Heart right ventricle (tissue), 16 donors: ENCODE measurements around the gene STK4. TPM values are rescaled to one million over a fixed set of nuclear protein-coding genes. Genes with fewer than 3 reads are reported as not detected.

ENCODE experiments used
- ATAC-seq, 8 donors: fragments of 200-7000 bp; cut with Tn5 transposase; one replicate each; pipeline ENCODE4 v1.9.1; 2020; ENCODE audit warnings: mild to moderate bottlenecking in 8 of 8, moderate library complexity in 8 of 8, moderate number of reproducible peaks in 1 of 8
- DNase-seq, 2 donors: peaks; one replicate each; pipeline ENCODE4 v3.0.0-alpha.2; 2020
- H3K27ac ChIP-seq, 10 donors: fragments of 200-600 bp; sonication (generic) in 2 of 10; one replicate each; pipeline versions ENCODE4 v1.5.0 to v1.8.0; 2020 to 2022; ENCODE audit warnings: mild to moderate bottlenecking in 3 of 10
- H3K27me3 ChIP-seq, 7 donors: fragments of 200-600 bp; one replicate each; pipeline ENCODE4 v1.8.0; 2021 to 2022; ENCODE audit warnings: mild to moderate bottlenecking in 2 of 7
- H3K36me3 ChIP-seq, 9 donors: fragments of 200-600 bp; sonication (generic) in 1 of 9; one replicate each; pipeline versions ENCODE4 v1.5.0 to v1.8.0; 2020 to 2022; ENCODE audit warnings: mild to moderate bottlenecking in 2 of 9
- H3K4me1 ChIP-seq, 9 donors: fragments of 200-600 bp; sonication (generic) in 1 of 9; one replicate each; pipeline versions ENCODE4 v1.5.0 to v1.8.0; 2020 to 2022; ENCODE audit warnings: mild to moderate bottlenecking in 4 of 9
- H3K4me3 ChIP-seq, 10 donors: fragments of 200-600 bp; sonication (generic) in 2 of 10; one replicate each; pipeline versions ENCODE4 v1.5.0 to v1.8.0; 2020 to 2022; ENCODE audit warnings: mild to moderate bottlenecking in 7 of 10, moderate library complexity in 2 of 10
- H3K9me3 ChIP-seq, 11 donors: fragments of 200-600 bp in 10 of 11; sonication (generic) in 2 of 11; one replicate each; pipeline versions ENCODE4 v1.5.0 to v1.8.0; 2013 to 2022; ENCODE audit warnings: mild to moderate bottlenecking in 2 of 11, control low read depth in 1 of 11, moderate library complexity in 1 of 11
- WGBS, 2 donors: extraction: QIAGEN DNeasy Blood & Tissue Kit; methylation state at CpG; one replicate each; pipeline ENCODE4 v1.1.7; 2013; ENCODE audit warnings: inconsistent platforms in 1 of 2; 5-methylcytosine and 5-hydroxymethylcytosine counted together
- intact Hi-C, 10 donors: fragments of 100-400 bp; cut with DNase I; formaldehyde crosslinking; loops; one replicate each; pipeline versions ENCODE4 v1.11.1 to v1.14.2; 2022
- polyA plus RNA-seq, 2 donors: library from polyadenylated mRNA; stranded (reverse); fragments of 200-250 nt; gene quantifications; one replicate each; pipeline ENCODE4 v1.2.3, GENCODE V29; 2013
- total RNA-seq, 10 donors: library from RNA; stranded (reverse); fragmentation: NEBNext Ultra II Directional in 3 of 10; extraction: Animal tissue kit (Norgen Biotek cat#: 25700) in 3 of 10; gene quantifications; one replicate each; pipeline versions ENCODE4 v1.2.1 to v1.2.4, GENCODE V29; 2021 to 2023
- TF ChIP-seq, protein P1 (sequence below), 9 donors: fragments of 200-600 bp; sonication (generic) in 2 of 9; IDR thresholded peaks; one replicate each; pipeline versions ENCODE4 v1.5.0 to v1.8.0; 2021 to 2022; ENCODE audit warnings: antibody characterized with exemption in 9 of 9, mild to moderate bottlenecking in 5 of 9, moderate library complexity in 1 of 9
- donor health status: Arrhythmogenic right ventricular cardiomyopathy.
- donor health status: ischemic (EF 13 %, LVEDD 7.1; RV severe dilation, severe dysfunction).
- donor health status: healthy with polysubstance abuse.
- donor health status: DM: no; HTN: yes; CAD: no.
- donor health status: DM: no; HTN: no; CAD: no.
- donor health status: ischemic (EF 25% LVEDD 6.9; RV normal size, moderate dysfunction).
- donor health status: ischemic (EF 25% LVEDD 5.7; RV mildly dilated, moderate dysfunction).
- donor health status: healthy.
- donor health status: DM: yes; HTN: yes; CAD: no.
- donor health status: Ischemic cardiomyopathy.
- donor health status: ischemic (EF 35%, LVEDD 5.7; RV mildly dilated, moderate dysfunction).
- donor health status: nonischemic (EF 11% LVEDD 7.7; RV severe dilation, severe dysfunction).
- donor health status: DM: yes; HTN: yes; CAD: no.
- donor health status: PGD.
- donor health status: ischemic (EF 29% LVEDD 5.4; RV normal size, mild dysfunction).
- donor health status: nonischemic (EF 23%, LVEDD 6.1; RV moderate dilation, normal function).

STK4 gene
- total and polyA plus RNA-seq, 12 donors: 3.7 to 18.1 (median 8.1) TPM

DNA sequence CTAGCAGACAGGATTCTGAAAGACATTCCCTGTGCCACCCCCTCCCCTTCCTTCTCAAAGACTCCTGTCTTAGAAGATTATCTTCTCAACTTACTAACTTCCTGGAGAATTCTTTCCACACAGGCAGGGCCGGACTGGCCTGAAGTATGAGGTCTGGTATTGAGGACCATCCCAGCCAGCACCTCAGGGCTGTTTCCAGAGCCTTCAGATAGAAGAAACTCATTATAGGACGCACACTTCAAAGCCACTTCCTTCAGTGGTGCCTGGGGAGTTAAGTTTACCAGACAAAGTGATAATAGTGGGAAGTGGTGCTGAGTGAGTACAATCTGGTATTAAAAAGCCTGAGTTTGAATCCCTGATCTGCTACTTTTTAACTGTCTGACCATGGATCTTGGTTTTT lies 119.0 kb downstream of the STK4 start:
- no peak for ATAC-seq
- Histone ChIP-seq H3K4me3 (no peak overlapping the region), H3K27me3 (no peaks in the 10 kb centered on the region), H3K27ac (no peak overlapping the region), H3K9me3 (peaks cover 0 to 21% (median 9%) of the 10 kb centered on the region in 11 donors), H3K4me1 (no peaks in the 10 kb centered on the region), H3K36me3 (peaks cover 0 to 34% (median 8%) of the 10 kb centered on the region in 9 donors)
- WGBS, 2 donors: 41 to 44% methylated on average over 2 of the region's 2 CpGs
- DNase-seq: no peak
- TF ChIP-seq, protein P1, sequence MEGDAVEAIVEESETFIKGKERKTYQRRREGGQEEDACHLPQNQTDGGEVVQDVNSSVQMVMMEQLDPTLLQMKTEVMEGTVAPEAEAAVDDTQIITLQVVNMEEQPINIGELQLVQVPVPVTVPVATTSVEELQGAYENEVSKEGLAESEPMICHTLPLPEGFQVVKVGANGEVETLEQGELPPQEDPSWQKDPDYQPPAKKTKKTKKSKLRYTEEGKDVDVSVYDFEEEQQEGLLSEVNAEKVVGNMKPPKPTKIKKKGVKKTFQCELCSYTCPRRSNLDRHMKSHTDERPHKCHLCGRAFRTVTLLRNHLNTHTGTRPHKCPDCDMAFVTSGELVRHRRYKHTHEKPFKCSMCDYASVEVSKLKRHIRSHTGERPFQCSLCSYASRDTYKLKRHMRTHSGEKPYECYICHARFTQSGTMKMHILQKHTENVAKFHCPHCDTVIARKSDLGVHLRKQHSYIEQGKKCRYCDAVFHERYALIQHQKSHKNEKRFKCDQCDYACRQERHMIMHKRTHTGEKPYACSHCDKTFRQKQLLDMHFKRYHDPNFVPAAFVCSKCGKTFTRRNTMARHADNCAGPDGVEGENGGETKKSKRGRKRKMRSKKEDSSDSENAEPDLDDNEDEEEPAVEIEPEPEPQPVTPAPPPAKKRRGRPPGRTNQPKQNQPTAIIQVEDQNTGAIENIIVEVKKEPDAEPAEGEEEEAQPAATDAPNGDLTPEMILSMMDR (IDR thresholded peaks at IDR 0.05): no peak
- intact Hi-C loops: no loop called here

DNA sequence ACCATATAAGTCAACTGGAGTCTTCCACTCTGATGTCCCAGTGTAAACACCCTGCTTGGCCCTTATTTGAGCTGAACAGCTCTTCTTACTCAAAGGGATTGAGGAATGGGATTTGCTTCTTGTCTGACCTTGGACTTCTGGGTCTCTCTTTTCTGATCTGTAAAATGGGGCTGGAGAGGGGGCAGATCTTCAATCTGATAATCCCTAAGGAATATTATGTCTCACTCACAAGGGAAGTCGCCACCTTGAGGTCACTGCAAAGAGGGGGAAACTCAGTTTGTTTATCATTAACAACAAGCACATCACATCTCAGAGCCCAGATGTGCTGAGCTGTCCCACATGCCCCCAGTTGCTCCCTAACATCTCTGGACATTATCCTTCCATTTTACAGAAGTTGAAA lies 119.6 kb downstream of the STK4 start:
- 95 to 96% methylated on average over 1 of the region's 1 CpG for WGBS, 2 donors
- TF ChIP-seq, protein P1 (IDR thresholded peaks at IDR 0.05): no peak

DNA sequence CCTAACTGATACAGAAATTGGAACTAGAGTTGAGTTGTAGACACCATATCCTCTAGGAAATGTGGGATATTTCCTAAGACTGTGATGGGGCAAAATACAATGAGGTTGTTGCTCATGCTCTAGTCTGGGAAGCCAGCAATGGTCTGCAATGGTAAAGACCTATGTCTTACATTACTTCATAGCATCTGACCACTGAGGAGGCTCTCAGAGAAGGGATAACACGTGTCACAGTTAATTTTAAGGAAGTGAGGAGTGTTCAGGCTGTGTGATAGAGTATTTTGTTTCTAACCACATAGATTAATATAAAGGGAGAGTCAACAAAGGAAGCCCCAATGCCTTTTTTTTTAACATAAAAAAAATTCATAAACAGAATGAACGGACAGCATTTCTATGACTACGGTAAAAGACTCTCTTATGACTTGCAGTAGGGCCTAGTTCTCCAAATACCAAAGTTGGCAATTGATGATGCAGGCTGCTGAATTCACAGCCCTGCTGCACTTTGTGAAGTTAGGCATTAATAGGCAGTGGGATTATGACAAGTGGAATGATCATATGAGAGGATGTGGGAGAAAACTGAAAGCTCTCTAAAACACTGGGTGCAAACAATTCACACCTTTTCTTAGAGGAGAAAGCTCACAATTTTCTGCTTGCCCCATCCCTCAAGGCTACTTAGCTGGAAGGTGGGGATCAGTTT lies 120.9 kb downstream of the STK4 start:
- H3K27ac ChIP-seq: no peak overlapping the region

More for the DNA sequence above, 119.6 kb downstream of the STK4 start:
- Histone ChIP-seq H3K9me3 (peaks cover 0 to 21% (median 9%) of the 10 kb centered on the region in 11 donors), H3K27ac (no peak overlapping the region), H3K36me3 (peaks cover 0 to 28% (median 3%) of the 10 kb centered on the region in 9 donors), H3K4me1 (no peaks in the 10 kb centered on the region), H3K27me3 (no peaks in the 10 kb centered on the region), H3K4me3 (no peak overlapping the region)
- no peak for DNase-seq
- intact Hi-C loops: no loop called here
- ATAC-seq: no peak

DNA sequence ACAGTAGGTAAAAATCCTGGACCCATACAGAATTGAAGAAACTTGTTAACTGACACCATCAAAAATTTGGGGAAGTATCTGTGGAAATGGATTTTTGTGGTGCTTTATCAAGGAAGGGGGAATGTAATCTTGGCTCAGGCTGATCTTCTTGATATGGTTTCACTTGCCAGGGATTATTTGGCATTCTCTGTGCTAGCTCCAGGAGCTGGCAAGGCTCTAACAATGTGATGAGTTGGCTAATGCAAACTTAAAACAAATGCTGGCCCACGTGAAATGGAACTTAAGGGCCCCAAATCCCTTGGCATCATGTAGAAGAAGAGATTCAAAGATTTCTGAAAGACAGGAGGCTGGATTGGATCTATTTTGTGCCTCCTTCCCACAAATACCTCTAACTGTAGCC lies 121.5 kb downstream of the STK4 start:
- 73 to 82% methylated on average over 1 of the region's 1 CpG for WGBS, 2 donors

More for the DNA sequence above, 120.9 kb downstream of the STK4 start:
- WGBS, 2 donors: 88 to 91% methylated on average over 3 of the region's 3 CpGs
- Histone ChIP-seq H3K27me3 (no peaks in the 10 kb centered on the region), H3K9me3 (peaks cover 0 to 11% (median 7%) of the 10 kb centered on the region in 11 donors), H3K4me1 (no peaks in the 10 kb centered on the region), H3K36me3 (peaks cover 0 to 14% (median 0%) of the 10 kb centered on the region in 9 donors), H3K4me3 (no peak overlapping the region)
- TF ChIP-seq, protein P1 (IDR thresholded peaks at IDR 0.05): no peak
- ATAC-seq (no peak), DNase-seq (no peak)
- intact Hi-C loops: no loop called here

More for the DNA sequence above, 121.5 kb downstream of the STK4 start:
- Histone ChIP-seq H3K36me3 (peaks cover 0 to 9% (median 0%) of the 10 kb centered on the region in 9 donors), H3K4me3 (no peak overlapping the region), H3K27ac (no peak overlapping the region), H3K9me3 (peaks cover 0 to 6% (median 1%) of the 10 kb centered on the region in 11 donors), H3K4me1 (no peaks in the 10 kb centered on the region), H3K27me3 (no peaks in the 10 kb centered on the region)
- DNase-seq (no peak), ATAC-seq (no peak)
- TF ChIP-seq, protein P1 (IDR thresholded peaks at IDR 0.05): no peak
- intact Hi-C loops: no loop called here
